22Rv1 (cell line): ENCODE data around the gene XPA.

ENCODE experiments used
- CTCF ChIP-seq: fragments of 450-650 bp; IDR thresholded peaks from 2 replicates; pipeline ENCODE4 v1.5.1; 2017; ENCODE audit warnings: mild to moderate bottlenecking
- ZFX ChIP-seq: fragments of 450-650 bp; IDR thresholded peaks from 2 replicates; pipeline ENCODE4 v1.6.1; 2017; ENCODE audit warnings: antibody characterized with exemption, borderline replicate concordance

- TF ChIP-seq CTCF (no peak), ZFX (no peak)
Measured at GRCh38 chr9:97628668-97629067, 68.5 kb downstream of the XPA start.
